Endothelial cell of umbilical vein (primary cell): Measurements from ENCODE around the gene LEMD3.

Experiments used
- CTCF ChIP-seq, 2 donors: IDR thresholded peaks; 1 replicate in 1 of 2; 2 replicates in 1 of 2; pipeline ENCODE4 v1.5.1; 2011; ENCODE audit warnings: low read length in 2 of 2, mild to moderate bottlenecking in 2 of 2, moderate library complexity in 2 of 2, control low read depth in 1 of 2, inconsistent platforms in 1 of 2, low read depth in 1 of 2; ENCODE audit not compliant: insufficient read depth in 1 of 2; ENCODE audit errors: extremely low read depth in 1 of 2
- EZH2 ChIP-seq: IDR thresholded peaks from 2 replicates; pipeline ENCODE4 v1.6.1; 2012; ENCODE audit warnings: borderline replicate concordance, low read depth, mild to moderate bottlenecking, moderate library complexity, low read length, inconsistent platforms; ENCODE audit not compliant: severe bottlenecking

- TF ChIP-seq CTCF (IDR thresholded peaks at IDR 0.05; ENCODE audit: extremely low read depth in 1 of 2, insufficient read depth in 1 of 2, low read depth in 1 of 2, low read length in 2 of 2) (no peak), EZH2 (no peak)
These were observed 18.9 kb downstream of the LEMD3 start for GRCh38 chr12:65188179-65188701.
